HG03045 (cell line): ENCODE results near the gene SMAGP.
A peak's percentile ranks its signal among the peaks of the same experiment; 100 is the strongest.
"Not testable (repeated sequence)": the region's sequence is repeated elsewhere in the genome, so short reads cannot be mapped to it uniquely, and the experiment has no call there.

ENCODE experiments used
- ATAC-seq: cut with Tn5 transposase; IDR thresholded peaks from one replicate; pipeline ENCODE4 v1.9.1; 2021; ENCODE audit warnings: mild to moderate bottlenecking, moderate library complexity; ENCODE audit not compliant: unreplicated experiment

The SMAGP gene, protein sequence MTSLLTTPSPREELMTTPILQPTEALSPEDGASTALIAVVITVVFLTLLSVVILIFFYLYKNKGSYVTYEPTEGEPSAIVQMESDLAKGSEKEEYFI

GRCh38 chr12:51270067-51270950 lies at the start of gene SMAGP:
Gene SMAGP (minus strand): TSS chr12:51270415. CDS start chr12:51269278, 1,137 bp downstream.
- peak; percentile 68 for ATAC-seq

GRCh38 chr12:51318846-51319599 lies 48.8 kb upstream of the SMAGP start:
- peak; percentile 53 for ATAC-seq

- not testable (repeated sequence) for ATAC-seq
Measured at GRCh38 chr12:51318057-51318806, 48.0 kb upstream of the SMAGP start.

- ATAC-seq, result no peak
Measured at GRCh38 chr12:51311389-51311788, 41.2 kb upstream of the SMAGP start.

DNA sequence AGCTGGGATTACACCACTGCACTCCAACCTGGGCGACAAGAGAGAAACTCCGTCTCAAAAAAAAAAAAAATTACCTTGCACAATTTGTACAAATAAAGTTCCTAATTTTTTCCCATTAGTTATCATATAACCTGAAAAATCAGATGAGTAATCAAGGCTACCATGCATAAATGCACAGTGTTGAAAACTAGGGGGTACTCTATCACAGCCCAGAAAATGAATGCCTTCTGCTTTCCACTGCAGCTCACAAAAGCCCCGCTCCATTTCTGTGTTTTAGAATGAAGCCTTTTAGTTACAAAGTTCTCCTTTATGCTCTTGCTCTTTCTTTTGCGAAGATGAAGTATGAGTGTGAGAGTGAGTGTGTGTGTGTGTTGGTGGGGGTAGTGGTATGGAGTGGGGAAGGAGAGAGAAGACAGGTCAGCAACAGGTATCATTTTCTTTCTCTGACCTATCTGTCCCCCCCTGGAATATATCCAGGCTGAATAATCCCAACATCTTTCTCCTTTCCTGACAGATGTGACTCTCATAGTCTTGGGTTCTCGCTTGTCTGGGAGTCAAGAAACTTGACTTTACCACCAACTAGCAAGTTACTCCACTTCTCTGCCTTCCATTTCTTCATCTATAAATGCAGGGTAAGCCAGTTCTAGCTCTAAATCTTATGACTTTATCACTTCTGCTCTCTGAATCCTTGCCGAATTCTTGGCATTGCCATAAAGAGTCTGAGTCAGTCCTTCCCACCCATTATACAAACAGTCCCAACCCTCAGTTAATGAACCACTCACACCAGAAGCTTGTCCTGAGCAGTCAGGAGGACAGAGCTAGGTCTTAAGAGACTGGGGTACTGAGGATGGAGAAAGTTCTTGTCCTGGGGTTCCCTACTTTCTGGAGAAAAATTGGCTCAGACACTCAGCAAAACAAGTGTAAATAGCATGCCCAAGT lies 37.7 kb upstream of the SMAGP start:
- ATAC-seq, result no peak

- no peak for ATAC-seq
Measured at GRCh38 chr12:51306507-51306906, 36.3 kb upstream of the SMAGP start.

DNA sequence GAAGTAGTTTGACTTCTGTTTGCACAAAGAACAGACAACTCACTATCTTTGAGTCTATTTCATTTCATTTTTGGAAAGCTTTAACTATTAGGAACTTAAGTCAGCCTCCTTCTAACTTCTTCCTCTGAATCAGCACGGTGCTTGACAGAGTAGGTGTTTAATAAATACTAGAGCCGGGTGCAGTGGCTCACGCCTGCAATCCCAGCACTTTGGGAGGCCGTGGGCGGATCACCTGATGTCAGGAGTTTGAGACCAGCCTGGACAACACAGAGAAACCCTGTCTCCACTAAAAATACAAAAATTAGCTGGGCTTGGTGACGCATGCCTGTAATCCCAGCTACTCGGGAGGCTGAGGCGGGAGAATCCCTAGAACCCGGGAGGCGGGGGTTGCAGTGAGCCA lies 30.6 kb upstream of the SMAGP start:
- not testable (repeated sequence) for ATAC-seq

- ATAC-seq, result no peak
Measured at GRCh38 chr12:51295651-51296050, 25.4 kb upstream of the SMAGP start.

DNA sequence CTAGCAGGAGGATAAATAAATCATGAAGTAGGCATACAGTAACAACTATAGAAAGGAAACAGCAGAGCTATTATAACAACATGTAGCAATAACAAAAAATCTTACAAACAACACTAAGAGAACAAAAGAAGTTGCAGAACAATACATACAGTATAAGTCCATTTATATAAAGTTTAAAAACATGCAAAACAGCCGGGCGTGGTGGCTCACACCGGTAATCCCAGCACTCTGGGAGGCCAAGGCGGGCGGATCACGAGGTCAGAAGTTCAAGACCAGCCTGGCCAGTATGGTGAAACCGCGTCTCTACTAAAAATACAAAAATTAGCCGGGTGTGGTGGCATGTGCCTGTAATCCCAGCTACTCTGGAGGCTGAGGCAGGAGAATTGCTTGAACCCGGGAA lies 23.9 kb upstream of the SMAGP start:
- ATAC-seq, result not testable (repeated sequence)

DNA sequence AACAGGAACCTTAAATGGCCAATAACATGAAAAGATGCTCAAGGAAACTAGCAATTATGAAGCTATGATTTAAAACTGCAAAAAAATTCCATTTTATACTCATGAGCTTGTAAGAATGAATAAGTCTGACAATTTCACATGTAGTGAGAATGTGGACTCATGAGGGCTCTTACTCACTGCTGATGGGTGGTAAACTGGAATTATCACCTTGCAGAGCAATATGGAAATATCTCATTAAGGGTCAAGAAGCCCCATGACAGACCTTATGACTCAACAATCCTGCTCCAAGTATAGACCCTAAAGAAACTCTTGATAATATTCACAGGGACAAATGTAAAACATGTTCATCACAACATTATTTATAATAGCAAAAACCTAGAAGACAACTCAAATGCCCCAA lies 23.5 kb upstream of the SMAGP start:
- ATAC-seq, result no peak

- ATAC-seq, result not testable (repeated sequence)
Measured at GRCh38 chr12:51291603-51292513, 21.6 kb upstream of the SMAGP start.

DNA sequence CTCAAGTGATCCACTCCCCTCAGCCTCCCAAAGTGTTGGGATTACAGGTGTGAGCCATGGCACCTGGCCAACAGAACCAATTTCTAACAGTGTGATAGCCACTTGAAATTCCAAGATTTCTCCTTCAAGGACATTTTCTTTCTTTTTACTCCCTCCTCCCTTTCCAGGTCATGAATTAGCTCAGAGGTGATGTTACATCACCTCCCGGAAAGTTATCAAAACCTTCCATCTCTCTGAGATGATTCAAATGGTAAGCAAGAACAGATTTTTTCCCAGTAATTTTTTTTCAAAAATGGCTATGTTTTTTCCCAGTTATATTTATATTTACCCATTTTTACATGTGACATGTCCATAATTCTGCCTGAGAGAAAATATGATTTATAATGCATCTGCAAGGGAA lies 15.6 kb upstream of the SMAGP start:
- ATAC-seq, result no peak

DNA sequence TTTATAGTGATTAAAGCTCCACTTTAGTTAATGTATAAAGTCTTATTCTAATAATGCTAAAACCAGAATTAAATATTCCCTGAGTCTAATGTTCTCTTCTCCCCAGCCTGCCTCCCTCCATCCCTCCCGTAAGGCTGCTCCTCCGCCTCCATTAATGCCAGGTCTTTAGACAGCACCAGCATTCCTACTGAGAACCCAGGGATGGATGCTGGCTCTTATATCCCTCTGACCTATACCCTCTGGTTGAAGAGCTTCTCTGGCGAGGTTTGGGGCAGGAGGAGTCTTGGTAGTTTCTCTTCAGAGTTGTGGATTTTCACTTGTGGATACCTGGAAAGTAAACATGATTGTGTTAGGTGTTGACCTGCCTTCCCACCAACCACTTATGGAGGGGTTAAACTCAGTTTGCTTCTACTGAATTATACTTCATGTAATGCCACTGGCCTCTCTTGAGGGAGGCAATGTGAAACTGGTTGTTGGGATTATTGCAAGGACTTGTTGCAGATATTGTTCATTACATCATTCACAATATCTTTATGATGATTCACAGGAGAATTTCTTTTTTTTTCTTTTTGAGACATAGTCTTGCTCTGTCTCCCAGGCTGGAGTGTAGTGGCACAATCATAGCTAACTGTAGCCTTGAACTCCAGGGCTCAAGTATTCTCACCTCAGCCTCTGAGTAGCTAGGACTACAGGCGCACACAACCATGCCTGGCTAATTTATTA lies 11.1 kb upstream of the SMAGP start:
- ATAC-seq, result no peak

- ATAC-seq, result no peak
Measured at GRCh38 chr12:51275088-51275487, 4.9 kb upstream of the SMAGP start.

GRCh38 chr12:51272810-51273209 lies 2.6 kb upstream of the SMAGP start:
- not testable (repeated sequence) for ATAC-seq

DNA sequence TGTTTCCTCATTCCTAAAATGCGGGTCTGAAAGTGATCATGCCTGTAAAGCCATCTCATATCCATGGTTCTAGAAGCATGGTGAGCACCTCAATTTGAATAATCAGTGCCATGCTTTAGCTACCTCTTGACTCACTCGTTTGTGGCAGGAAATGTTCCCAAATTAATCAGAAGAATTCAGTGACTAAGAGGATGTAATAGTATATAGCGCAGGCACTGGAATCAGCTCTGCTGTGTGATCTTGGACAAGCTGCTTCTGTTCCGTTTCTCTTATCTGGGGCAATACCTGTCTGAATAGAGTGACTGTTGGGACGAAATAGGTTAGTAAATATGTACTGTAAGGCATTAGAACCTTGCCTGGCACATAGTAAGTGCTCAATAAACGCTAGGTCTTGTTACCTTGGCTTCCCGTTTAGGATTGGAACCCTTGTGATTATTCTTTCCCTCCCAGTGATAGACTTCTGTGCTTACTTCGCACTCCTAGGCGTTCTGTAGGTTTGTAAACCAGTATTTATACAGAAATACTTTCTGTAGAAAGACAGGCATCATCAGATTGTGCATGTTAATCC lies 820 bp upstream of the SMAGP start:
- no peak for ATAC-seq

DNA sequence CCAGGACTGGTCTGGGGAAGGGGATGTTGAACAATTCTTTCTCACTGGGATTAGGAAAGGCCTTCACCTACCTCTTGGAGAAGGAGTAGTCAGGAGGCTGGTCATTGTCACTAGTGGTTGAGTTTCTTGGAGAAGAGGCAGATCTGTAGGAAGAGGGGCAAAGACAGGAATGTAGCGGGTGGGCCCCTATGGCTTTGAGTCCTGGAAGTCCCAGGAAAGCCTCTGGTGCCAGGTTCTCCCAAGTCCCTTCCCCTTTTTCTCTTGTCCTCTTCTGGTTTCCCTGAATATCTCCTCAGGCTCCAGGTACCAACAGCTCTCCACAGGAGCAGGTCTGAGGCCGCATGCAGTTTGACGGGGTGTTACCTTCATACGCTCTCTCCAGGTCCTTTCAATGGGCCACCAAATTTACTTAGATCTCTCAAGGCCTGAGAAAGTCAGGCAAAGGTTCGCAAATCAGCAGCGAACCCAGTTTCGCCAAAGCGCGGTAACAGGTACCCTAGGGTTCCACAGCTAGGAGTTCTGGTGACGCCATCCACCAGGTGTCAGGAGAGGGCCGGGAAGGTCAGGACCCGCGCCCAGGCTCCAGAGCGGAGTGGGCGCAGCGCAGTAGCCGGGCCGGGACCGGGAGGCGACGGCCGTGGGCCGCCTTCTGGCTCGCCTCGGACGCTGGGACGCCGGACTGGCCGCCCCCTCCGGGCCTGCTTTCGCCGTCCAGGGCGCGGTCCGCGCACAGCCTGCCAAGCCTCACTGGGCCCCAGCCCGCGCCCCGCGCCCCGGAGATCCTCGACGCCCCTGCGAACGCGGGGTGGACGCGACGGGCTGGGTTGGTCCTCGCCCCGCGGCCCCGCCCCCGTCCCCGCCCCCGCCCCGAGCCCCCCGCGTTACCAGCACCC lies 795 bp downstream of the SMAGP start:
- peak; percentile 66 for ATAC-seq
